MCF 10A (cell line): Measurements from ENCODE around the gene COQ6. TPM values are rescaled to one million over a fixed set of nuclear protein-coding genes. Genes with fewer than 3 reads are reported as not detected.

Source experiments
- BruUV-seq: library from RNA; stranded (reverse); fragments of 400-500 nt; replicated peaks from 2 replicates; lab custom pipeline; 2021; lab: Mats Ljungman, UMichigan
- CTCF ChIA-PET: fragments of 300-600 bp; sonication (Branson Sonifier 250); formaldehyde crosslinking; extraction: SDS; loops from one replicate; lab custom pipeline; 2021; ENCODE audit warnings: antibody characterized with exemption, inconsistent platforms; lab: Yijun Ruan, JAX
- POLR2A ChIA-PET: fragments of 300-600, 350-650 bp; sonication (Branson Sonifier 250); formaldehyde crosslinking; extraction: SDS; loops from one replicate; lab custom pipeline; 2020; ENCODE audit warnings: antibody characterized with exemption, inconsistent platforms; lab: Yijun Ruan, JAX
- DNase-seq: peaks from one replicate; pipeline ENCODE4 v3.0.0-alpha.2; 2018; ENCODE audit not compliant: unreplicated experiment
- H3K27ac Mint-ChIP-seq: one replicate; pipeline ENCODE4 v1.8.0; 2022; ENCODE audit warnings: mild to moderate bottlenecking, low read depth, mixed read lengths; ENCODE audit not compliant: unreplicated experiment
- H3K27me3 Mint-ChIP-seq: one replicate; pipeline ENCODE4 v1.8.0; 2022; ENCODE audit warnings: mixed read lengths; ENCODE audit not compliant: insufficient read depth, unreplicated experiment
- H3K36me3 Mint-ChIP-seq: one replicate; pipeline ENCODE4 v1.8.0; 2022; ENCODE audit warnings: mild to moderate bottlenecking, moderate library complexity, mixed read lengths; ENCODE audit not compliant: insufficient read depth, unreplicated experiment
- H3K4me1 Mint-ChIP-seq: one replicate; pipeline ENCODE4 v1.8.0; 2022; ENCODE audit warnings: mixed read lengths; ENCODE audit not compliant: insufficient read depth, unreplicated experiment
- H3K4me3 Mint-ChIP-seq: one replicate; pipeline ENCODE4 v1.8.0; 2022; ENCODE audit warnings: mild to moderate bottlenecking, moderate library complexity, mixed read lengths; ENCODE audit not compliant: unreplicated experiment
- H3K9me3 Mint-ChIP-seq: one replicate; pipeline ENCODE4 v1.8.0; 2022; ENCODE audit warnings: mixed read lengths; ENCODE audit not compliant: unreplicated experiment
- CTCF ChIP-seq: fragments of 200-600 bp; IDR thresholded peaks from one replicate; pipeline ENCODE4 v1.8.0; 2022; ENCODE audit warnings: antibody characterized with exemption, mild to moderate bottlenecking; ENCODE audit not compliant: unreplicated experiment
- intact Hi-C: fragments of 100-400 bp; cut with micrococcal nuclease; formaldehyde crosslinking; loops from 2 replicates; pipeline ENCODE4 v1.14.1; 2022
- total RNA-seq: library from RNA; stranded (reverse); gene quantifications from 2 replicates; pipeline ENCODE4 v1.2.3, GENCODE V29; 2022

Gene COQ6
- total RNA-seq, 1 experiment from 2014 or later = 25.5 TPM

GRCh38 chr14:73955674-73956073 lies 5.6 kb downstream of the COQ6 start:
- intact Hi-C loops = no loop called here
- TF ChIP-seq CTCF = no peak
- no peaks in the 10 kb centered on the region for H3K9me3 Mint-ChIP-seq
- peaks cover 6% of the 10 kb centered on the region for H3K4me1 Mint-ChIP-seq
- H3K4me3 Mint-ChIP-seq = no peak overlapping the region
- ChIA-PET POLR2A (no interaction called here), CTCF (interaction anchor here (1.1 kb wide), 1 partner anchor 22 kb away, joined by 4 read pairs; no protein-coding TSS in a partner anchor)
- no peak for DNase-seq
- H3K27ac Mint-ChIP-seq = no peak overlapping the region
- no peaks in the 10 kb centered on the region for H3K27me3 Mint-ChIP-seq
- BruUV-seq = no TSS peak
- peaks cover 66% of the 10 kb centered on the region for H3K36me3 Mint-ChIP-seq

GRCh38 chr14:73958591-73958990 lies 8.5 kb downstream of the COQ6 start:
- ChIA-PET POLR2A (interaction anchor here (0.8 to 1.4 kb wide), 2 partner anchors 9 to 60 kb away, joined by 3 read pairs; partner anchors contain the start of genes COQ6 and FAM161B), CTCF (interaction anchor here (0.5 to 1.0 kb wide), 3 partner anchors 21 to 247 kb away, joined by 3 to 5 read pairs (median 3); no protein-coding TSS in a partner anchor)
- intact Hi-C loops = no loop called here
- no peak for DNase-seq
- peaks cover 89% of the 10 kb centered on the region for H3K36me3 Mint-ChIP-seq
- no peak for TF ChIP-seq CTCF
- no peaks in the 10 kb centered on the region for H3K4me1 Mint-ChIP-seq
- H3K4me3 Mint-ChIP-seq = no peak overlapping the region
- no peaks in the 10 kb centered on the region for H3K27me3 Mint-ChIP-seq
- no peaks in the 10 kb centered on the region for H3K9me3 Mint-ChIP-seq
- no peak overlapping the region for H3K27ac Mint-ChIP-seq
- BruUV-seq = no TSS peak

- Mint-ChIP-seq H3K9me3 (no peaks in the 10 kb centered on the region), H3K27ac (no peak overlapping the region), H3K4me1 (no peaks in the 10 kb centered on the region), H3K27me3 (no peaks in the 10 kb centered on the region), H3K36me3 (peaks cover 77% of the 10 kb centered on the region), H3K4me3 (no peak overlapping the region)
- no peak for DNase-seq
- CTCF ChIA-PET = no interaction called here
- no peak for TF ChIP-seq CTCF
- POLR2A ChIA-PET = interaction anchor here (0.6 to 2.2 kb wide), 3 partner anchors 11 to 115 kb away, joined by 3 to 7 read pairs (median 3); partner anchors contain the start of genes COQ6 and FAM161B
- BruUV-seq = no TSS peak
- intact Hi-C loops = no loop called here
These were observed 11.1 kb downstream of the COQ6 start for GRCh38 chr14:73961192-73961591.

GRCh38 chr14:73965216-73965615 lies 15.1 kb downstream of the COQ6 start:
- H3K27me3 Mint-ChIP-seq = no peaks in the 10 kb centered on the region
- ChIA-PET CTCF (interaction anchor here (0.6 kb wide), 1 partner anchor 811 kb away, joined by 4 read pairs; no protein-coding TSS in a partner anchor), POLR2A (interaction anchor here (0.7 to 1.2 kb wide), 2 partner anchors 9 to 35 kb away, joined by 3 to 5 read pairs; no protein-coding TSS in a partner anchor)
- H3K4me3 Mint-ChIP-seq = no peak overlapping the region
- H3K27ac Mint-ChIP-seq = no peak overlapping the region
- H3K9me3 Mint-ChIP-seq = no peaks in the 10 kb centered on the region
- H3K4me1 Mint-ChIP-seq = no peaks in the 10 kb centered on the region
- no peak for DNase-seq
- intact Hi-C loops = no loop called here
- peaks cover 57% of the 10 kb centered on the region for H3K36me3 Mint-ChIP-seq
- no peak for TF ChIP-seq CTCF
- BruUV-seq = no TSS peak
